DOHH2 (cell line): ENCODE results near the gene TNK2.
A peak's percentile ranks its signal among the peaks of the same experiment; 100 is the strongest.

ENCODE experiments used
- H3F3A ChIP-seq: fragments of 200-600 bp; sonication (generic), shearing (Covaris generic); 2 replicates; pipeline ENCODE4 v1.6.0; 2016; ENCODE audit warnings: antibody characterized with exemption, mild to moderate bottlenecking; ENCODE audit not compliant: control insufficient read depth, insufficient read depth
- H3K27ac ChIP-seq: fragments of 200-600 bp; sonication (generic); 2 replicates; pipeline ENCODE4 v1.5.1; 2014; ENCODE audit warnings: low read depth, mild to moderate bottlenecking, low read length, moderate library complexity
- H3K27me3 ChIP-seq: fragments of 200-600 bp; sonication (generic); 2 replicates; pipeline ENCODE4 v1.6.1; 2014; ENCODE audit warnings: mild to moderate bottlenecking, low read length, mixed read lengths; ENCODE audit not compliant: control insufficient read depth
- H3K36me3 ChIP-seq: fragments of 200-600 bp; sonication (generic); 2 replicates; pipeline ENCODE4 v1.6.1; 2014; ENCODE audit warnings: mild to moderate bottlenecking, low read length, moderate library complexity, mixed read lengths; ENCODE audit not compliant: control insufficient read depth
- H3K4me1 ChIP-seq: fragments of 200-600 bp; sonication (generic); 2 replicates; pipeline ENCODE4 v1.6.1; 2014; ENCODE audit warnings: mild to moderate bottlenecking, low read length, mixed read lengths; ENCODE audit not compliant: control insufficient read depth
- H3K4me2 ChIP-seq: fragments of 200-600 bp; sonication (generic); 2 replicates; pipeline ENCODE4 v1.6.0; 2014; ENCODE audit warnings: mild to moderate bottlenecking, low read length, moderate library complexity
- H3K4me3 ChIP-seq: fragments of 200-600 bp; sonication (generic); 2 replicates; pipeline ENCODE4 v1.5.1; 2014; ENCODE audit warnings: mild to moderate bottlenecking, low read length, mixed read lengths
- H3K79me2 ChIP-seq: fragments of 200-600 bp; sonication (generic); 2 replicates; pipeline ENCODE4 v1.6.1; 2014; ENCODE audit warnings: mild to moderate bottlenecking, low read length, mixed read lengths; ENCODE audit not compliant: control insufficient read depth
- H3K9me2 ChIP-seq: fragments of 200-600 bp; sonication (generic); replicated peaks from 2 replicates; pipeline ENCODE4 v1.6.1; 2014; ENCODE audit warnings: mild to moderate bottlenecking, low read length, mixed read lengths; ENCODE audit not compliant: control insufficient read depth
- H3K9me3 ChIP-seq: fragments of 200-600 bp; sonication (generic); 2 replicates; pipeline ENCODE4 v1.6.1; 2014; ENCODE audit warnings: antibody characterized with exemption, low read length, mixed read lengths; ENCODE audit not compliant: control insufficient read depth, insufficient read depth
- H4K20me1 ChIP-seq: fragments of 200-600 bp; sonication (generic); 2 replicates; pipeline ENCODE4 v1.6.0; 2014; ENCODE audit warnings: low read depth, mild to moderate bottlenecking, antibody characterized with exemption, low read length, moderate library complexity; ENCODE audit not compliant: control insufficient read depth, insufficient read depth
- CTCF ChIP-seq: fragments of 200-600 bp; sonication (generic); IDR thresholded peaks from one replicate; pipeline ENCODE4 v1.5.1; 2014; ENCODE audit warnings: antibody characterized with exemption, mild to moderate bottlenecking, low read depth, low read length; ENCODE audit not compliant: poor library complexity, severe bottlenecking
- EZH2phosphoT487 ChIP-seq: fragments of 200-600 bp; sonication (generic); IDR thresholded peaks from 2 replicates; pipeline ENCODE4 v1.6.1; 2017; ENCODE audit warnings: borderline replicate concordance, mild to moderate bottlenecking, antibody characterized with exemption, low read length, moderate library complexity, mixed read lengths

Gene TNK2

GRCh38 chr3:195853036-195853435 is 55.3 kb downstream of the TNK2 start:
- no peak overlapping the region for H3K4me2 ChIP-seq
- no peaks in the 10 kb centered on the region for H3K9me3 ChIP-seq

GRCh38 chr3:195850857-195851543 is 57.4 kb downstream of the TNK2 start:
- H3K4me2 ChIP-seq = no peak overlapping the region

More at GRCh38 chr3:195853036-195853435, 55.3 kb downstream of the TNK2 start:
- Histone ChIP-seq H3K27ac (no peak overlapping the region), H3K9me2 (no peaks in the 10 kb centered on the region), H4K20me1 (no peaks in the 10 kb centered on the region), H3K4me1 (no peaks in the 10 kb centered on the region), H3K4me3 (no peak overlapping the region), H3K79me2 (no peaks in the 10 kb centered on the region), H3K36me3 (no peaks in the 10 kb centered on the region), H3F3A (no peaks in the 10 kb centered on the region), H3K27me3 (peaks cover 7% of the 10 kb centered on the region; the same call in 1 of the 2 replicates)
- no peak for TF ChIP-seq CTCF
- TF ChIP-seq EZH2phosphoT487 = no peak

GRCh38 chr3:195849322-195850074 is 58.9 kb downstream of the TNK2 start:
- Histone ChIP-seq H3K4me2 (peak overlapping the region; percentile 42), H3K27ac (no peak overlapping the region), H3K27me3 (peaks cover 7% of the 10 kb centered on the region; the same call in 1 of the 2 replicates), H3K4me3 (0 out of 2 replicates have a peak overlapping the region, but pooled peaks have one; percentile 32), H3K4me1 (no peaks in the 10 kb centered on the region), H3F3A (no peaks in the 10 kb centered on the region), H3K9me3 (no peaks in the 10 kb centered on the region), H3K9me2 (no peaks in the 10 kb centered on the region), H3K79me2 (no peaks in the 10 kb centered on the region), H4K20me1 (no peaks in the 10 kb centered on the region), H3K36me3 (no peaks in the 10 kb centered on the region)
- no peak for TF ChIP-seq EZH2phosphoT487
- TF ChIP-seq CTCF = peak; percentile 95

More at GRCh38 chr3:195850857-195851543, 57.4 kb downstream of the TNK2 start:
- Histone ChIP-seq H3K4me1 (no peaks in the 10 kb centered on the region), H3K9me2 (no peaks in the 10 kb centered on the region), H3K4me3 (no peak overlapping the region), H3F3A (no peaks in the 10 kb centered on the region), H3K27me3 (peaks cover 7% of the 10 kb centered on the region; the same call in 1 of the 2 replicates), H3K36me3 (no peaks in the 10 kb centered on the region), H3K79me2 (no peaks in the 10 kb centered on the region), H4K20me1 (no peaks in the 10 kb centered on the region), H3K27ac (no peak overlapping the region), H3K9me3 (no peaks in the 10 kb centered on the region)
- TF ChIP-seq EZH2phosphoT487 (no peak), CTCF (peak; percentile 100)
